Measurements from ENCODE around the gene WWOX. TPM values are rescaled to one million over a fixed set of nuclear protein-coding genes. Genes with fewer than 3 reads are reported as not detected.

WWOX gene
- total RNA-seq, 1 experiment from 2014 or later: 79.9 TPM

DNA sequence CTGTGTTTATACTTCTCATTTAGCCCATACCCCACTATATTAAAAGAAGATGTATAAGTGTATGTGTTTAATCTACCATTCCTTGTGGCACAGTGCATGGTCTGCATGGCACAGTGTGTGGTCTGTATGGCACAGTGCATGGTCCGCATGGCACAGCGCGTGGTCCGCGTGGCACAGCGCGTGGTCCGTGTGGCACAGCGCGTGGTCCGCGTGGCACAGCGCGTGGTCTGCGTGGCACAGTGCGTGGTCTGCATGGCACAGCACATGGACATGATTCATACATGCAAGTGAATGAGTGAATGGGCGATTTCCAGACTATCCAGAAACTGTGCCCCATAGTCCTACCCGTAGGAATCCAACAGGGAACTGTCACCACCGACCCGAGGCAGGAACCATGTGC is 868.5 kb downstream of the WWOX start:
- TF ChIP-seq, protein P1, sequence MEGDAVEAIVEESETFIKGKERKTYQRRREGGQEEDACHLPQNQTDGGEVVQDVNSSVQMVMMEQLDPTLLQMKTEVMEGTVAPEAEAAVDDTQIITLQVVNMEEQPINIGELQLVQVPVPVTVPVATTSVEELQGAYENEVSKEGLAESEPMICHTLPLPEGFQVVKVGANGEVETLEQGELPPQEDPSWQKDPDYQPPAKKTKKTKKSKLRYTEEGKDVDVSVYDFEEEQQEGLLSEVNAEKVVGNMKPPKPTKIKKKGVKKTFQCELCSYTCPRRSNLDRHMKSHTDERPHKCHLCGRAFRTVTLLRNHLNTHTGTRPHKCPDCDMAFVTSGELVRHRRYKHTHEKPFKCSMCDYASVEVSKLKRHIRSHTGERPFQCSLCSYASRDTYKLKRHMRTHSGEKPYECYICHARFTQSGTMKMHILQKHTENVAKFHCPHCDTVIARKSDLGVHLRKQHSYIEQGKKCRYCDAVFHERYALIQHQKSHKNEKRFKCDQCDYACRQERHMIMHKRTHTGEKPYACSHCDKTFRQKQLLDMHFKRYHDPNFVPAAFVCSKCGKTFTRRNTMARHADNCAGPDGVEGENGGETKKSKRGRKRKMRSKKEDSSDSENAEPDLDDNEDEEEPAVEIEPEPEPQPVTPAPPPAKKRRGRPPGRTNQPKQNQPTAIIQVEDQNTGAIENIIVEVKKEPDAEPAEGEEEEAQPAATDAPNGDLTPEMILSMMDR (conservative IDR thresholded peaks at IDR 0.05; ENCODE audit: low read depth, low read length): no peak
- TF ChIP-seq EZH2 (IDR thresholded peaks at IDR 0.05; ENCODE audit: borderline replicate concordance, low read depth, low read length, poor library complexity, severe bottlenecking): no peak
- CTCF ChIA-PET: no interaction called here
- POLR2A ChIA-PET (ENCODE audit: low non-redundant PET): no interaction called here
- Histone ChIP-seq H3K27ac (ENCODE audit: low read depth, low read length, poor library complexity, severe bottlenecking) (no peak overlapping the region), H3K9me3 (ENCODE audit: low read depth, low read length, poor library complexity, severe bottlenecking) (no peaks in the 10 kb centered on the region), H3K4me1 (ENCODE audit: insufficient read depth, low read length, poor library complexity, severe bottlenecking) (no peaks in the 10 kb centered on the region), H3K4me3 (ENCODE audit: low read depth, low read length, poor library complexity, severe bottlenecking) (no peak overlapping the region), H3K27me3 (replicated peaks; ENCODE audit: insufficient read depth, low read depth, low read length, poor library complexity) (no peaks in the 10 kb centered on the region), H3K36me3 (ENCODE audit: insufficient read depth, low read length, poor library complexity, severe bottlenecking) (no peaks in the 10 kb centered on the region)
- intact Hi-C loops (cut with micrococcal nuclease; ENCODE audit: unreplicated experiment): no loop called here
- BruUV-seq (replicated peaks): no TSS peak
- DNase-seq (ENCODE audit: low spot score): no peak

DNA sequence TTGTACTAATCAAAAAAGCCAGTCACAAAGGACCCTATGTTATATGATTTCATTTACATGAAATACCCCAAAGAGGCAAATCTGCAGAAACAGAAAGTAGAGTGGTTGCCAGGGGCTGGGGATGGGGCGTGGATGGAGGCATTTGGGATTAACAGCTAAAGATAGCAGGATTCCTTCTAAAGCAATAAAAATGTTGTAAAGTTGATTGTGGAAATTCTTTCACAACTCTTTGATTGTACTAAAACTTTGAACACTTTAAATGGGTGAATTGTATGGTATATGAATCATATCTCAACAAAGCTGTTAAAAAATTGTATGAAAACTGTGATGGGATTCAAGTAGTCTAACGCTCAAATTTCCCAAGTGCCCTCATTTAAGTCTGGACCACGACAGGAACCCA is 870.3 kb downstream of the WWOX start:
- TF ChIP-seq, protein P1 (conservative IDR thresholded peaks at IDR 0.05; ENCODE audit: low read depth, low read length): no peak
- no peak for TF ChIP-seq EZH2 (IDR thresholded peaks at IDR 0.05; ENCODE audit: borderline replicate concordance, low read depth, low read length, poor library complexity, severe bottlenecking)
- H3K27me3 ChIP-seq (replicated peaks; ENCODE audit: insufficient read depth, low read depth, low read length, poor library complexity): no peaks in the 10 kb centered on the region
- DNase-seq (ENCODE audit: low spot score): no peak
- no peaks in the 10 kb centered on the region for H3K36me3 ChIP-seq (ENCODE audit: insufficient read depth, low read length, poor library complexity, severe bottlenecking)
- H3K27ac ChIP-seq (ENCODE audit: low read depth, low read length, poor library complexity, severe bottlenecking): no peak overlapping the region
- BruUV-seq (replicated peaks): no TSS peak
- no peaks in the 10 kb centered on the region for H3K4me1 ChIP-seq (ENCODE audit: insufficient read depth, low read length, poor library complexity, severe bottlenecking)
- ChIA-PET CTCF (no interaction called here), POLR2A (ENCODE audit: low non-redundant PET) (no interaction called here)
- intact Hi-C loops (cut with micrococcal nuclease; ENCODE audit: unreplicated experiment): no loop called here
- H3K9me3 ChIP-seq (ENCODE audit: low read depth, low read length, poor library complexity, severe bottlenecking): no peaks in the 10 kb centered on the region
- no peak overlapping the region for H3K4me3 ChIP-seq (ENCODE audit: low read depth, low read length, poor library complexity, severe bottlenecking)

DNA sequence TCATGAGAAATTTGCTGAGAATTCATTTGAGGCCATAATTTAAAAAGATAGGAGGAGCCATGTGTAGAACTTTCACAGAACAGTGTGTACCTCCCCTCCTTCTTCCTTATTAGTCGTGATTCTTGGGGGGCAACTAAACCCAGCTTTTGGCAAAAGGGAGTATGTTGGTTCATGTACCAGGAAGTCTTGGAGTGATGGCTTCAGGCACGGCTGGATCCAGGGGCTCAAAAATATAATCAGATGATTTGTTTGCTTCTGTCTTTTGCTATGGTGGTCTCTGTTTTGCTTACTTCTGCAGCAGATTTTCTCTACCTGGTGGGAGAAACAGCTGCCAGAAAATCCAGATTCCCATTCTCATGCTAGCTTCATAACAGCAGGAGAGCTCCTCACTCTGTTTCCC is 871.2 kb downstream of the WWOX start:
- Histone ChIP-seq H3K4me3 (ENCODE audit: low read depth, low read length, poor library complexity, severe bottlenecking) (no peak overlapping the region), H3K36me3 (ENCODE audit: insufficient read depth, low read length, poor library complexity, severe bottlenecking) (no peaks in the 10 kb centered on the region), H3K9me3 (ENCODE audit: low read depth, low read length, poor library complexity, severe bottlenecking) (no peaks in the 10 kb centered on the region), H3K27me3 (replicated peaks; ENCODE audit: insufficient read depth, low read depth, low read length, poor library complexity) (no peaks in the 10 kb centered on the region), H3K27ac (ENCODE audit: low read depth, low read length, poor library complexity, severe bottlenecking) (no peak overlapping the region), H3K4me1 (ENCODE audit: insufficient read depth, low read length, poor library complexity, severe bottlenecking) (no peaks in the 10 kb centered on the region)
- no peak for DNase-seq (ENCODE audit: low spot score)
- no TSS peak for BruUV-seq (replicated peaks)
- TF ChIP-seq, protein P1 (conservative IDR thresholded peaks at IDR 0.05; ENCODE audit: low read depth, low read length): no peak
- no peak for TF ChIP-seq EZH2 (IDR thresholded peaks at IDR 0.05; ENCODE audit: borderline replicate concordance, low read depth, low read length, poor library complexity, severe bottlenecking)
- intact Hi-C loops (cut with micrococcal nuclease; ENCODE audit: unreplicated experiment): no loop called here
- ChIA-PET POLR2A (ENCODE audit: low non-redundant PET) (no interaction called here), CTCF (no interaction called here)

Measured in A673 (cell line).